Pancreas (tissue), 10 donors: ENCODE data around the gene BAG5. TPM values are rescaled to one million over a fixed set of nuclear protein-coding genes. Genes with fewer than 3 reads are reported as not detected.

Experiments used
- ATAC-seq, 4 donors: fragments of 200-7000 bp; cut with Tn5 transposase; one replicate each; pipeline versions ENCODE4 v1.8.0 to v1.9.1; 2020; ENCODE audit warnings: mild to moderate bottlenecking in 4 of 4, moderate library complexity in 4 of 4
- DNase-seq, 6 donors: peaks; one replicate each; pipeline ENCODE4 v3.0.0-alpha.2; 2020
- FAIRE-seq: peaks from 2 replicates; lab custom pipeline; 2012; peaks lifted over from hg19 to GRCh38; lab: Jason Lieb, UNC
- H3K27ac ChIP-seq, 4 donors: fragments of 200-600 bp; sonication (generic); 1 replicate in 3 of 4; 2 replicates in 1 of 4; pipeline versions ENCODE4 v1.5.0 to v1.8.0; 2020
- H3K27me3 ChIP-seq, 4 donors: fragments of 200-600 bp; one replicate each; pipeline ENCODE4 v1.8.0; 2021
- H3K36me3 ChIP-seq, 3 donors: fragments of 200-600 bp; sonication (generic) in 1 of 3; one replicate each; pipeline versions ENCODE4 v1.5.0 to v1.8.0; 2020 to 2021
- H3K4me1 ChIP-seq, 3 donors: fragments of 200-600 bp; one replicate each; pipeline ENCODE4 v1.8.0; 2021
- H3K4me3 ChIP-seq, 4 donors: fragments of 200-600 bp; sonication (generic) in 2 of 4; one replicate each; pipeline versions ENCODE4 v1.5.0 to v1.8.0; 2020 to 2021
- H3K9me3 ChIP-seq, 4 donors: fragments of 200-600 bp; one replicate each; pipeline ENCODE4 v1.8.0; 2021
- CTCF ChIP-seq, 4 donors: fragments of 200-600 bp; sonication (generic) in 3 of 4; IDR thresholded peaks; one replicate each; pipeline versions ENCODE4 v1.5.0 to v1.8.0; 2021; ENCODE audit warnings: antibody characterized with exemption in 4 of 4
- WGBS, 2 donors: extraction: QIAGEN DNeasy Blood & Tissue Kit; methylation state at CpG; one replicate each; pipeline ENCODE4 v1.1.7; 2013; 5-methylcytosine and 5-hydroxymethylcytosine counted together
- intact Hi-C, 3 donors: fragments of 100-400 bp; cut with DNase I; formaldehyde crosslinking; loops; one replicate each; pipeline versions ENCODE4 v1.11.1 to v1.14.2; 2022
- polyA plus RNA-seq, 2 donors: library from polyadenylated mRNA; stranded (reverse); fragments of 200-250 nt; gene quantifications; one replicate each; pipeline ENCODE4 v1.2.3, GENCODE V29; 2013
- total RNA-seq, 6 donors: library from RNA; stranded (reverse); fragmentation: NEBNext Ultra II Directional in 4 of 6; extraction: Animal tissue kit (Norgen Biotek cat#: 25700) in 4 of 6; gene quantifications; one replicate each; pipeline versions ENCODE4 v1.2.1 to v1.2.4, GENCODE V29; 2021 to 2023
- donor health status: healthy with polysubstance abuse.
- donor health status: DM: no; HTN: no; CAD: no; lungs with moderate emphysema.
- donor health status: DM: no; HTN: no; CAD: no.
- donor health status: control.
- donor health status: control.
- donor health status: Bipolar disorder and iron deficiency.
- donor health status: DM: yes; HTN: yes; CAD: no.
- donor health status: DM: no; HTN: no; CAD: no.
- donor health status: DM: no; HTN: no; CAD: no.
- donor health status: DM: yes; HTN: yes; CAD: no.

Gene BAG5
- total and polyA plus RNA-seq, 8 donors: 3.6 to 13.4 (median 8.8) TPM

- H3K4me3 ChIP-seq: no peak overlapping the region
- H3K27me3 ChIP-seq: no peaks in the 10 kb centered on the region
- ATAC-seq: no peak
- 47 to 50% methylated on average over 15 of the region's 15 CpGs for WGBS, 2 donors
- no peak for FAIRE-seq
- H3K36me3 ChIP-seq: no peaks in the 10 kb centered on the region
- H3K4me1 ChIP-seq: peaks cover 3 to 23% (median 17%) of the 10 kb centered on the region in 3 donors
- peak in 1 of 6 donors; percentile 4 for DNase-seq
- H3K9me3 ChIP-seq: no peaks in the 10 kb centered on the region
- intact Hi-C loops: no loop called here
- H3K27ac ChIP-seq: no peak overlapping the region
- no peak for TF ChIP-seq CTCF (IDR thresholded peaks at IDR 0.05)
Measured at GRCh38 chr14:103556946-103557758, 5.3 kb downstream of the BAG5 start.

GRCh38 chr14:103555559-103556337 lies 6.7 kb downstream of the BAG5 start:
- peaks cover 3 to 14% (median 10%) of the 10 kb centered on the region in 3 donors for H3K4me1 ChIP-seq

GRCh38 chr14:103552846-103553210 lies 9.6 kb downstream of the BAG5 start:
- no peak overlapping the region for H3K27ac ChIP-seq
- no peak for ATAC-seq
- no peak for FAIRE-seq
- 87 to 93% methylated on average over 11 of the region's 11 CpGs for WGBS, 2 donors
- peaks cover 3 to 11% (median 7%) of the 10 kb centered on the region in 3 donors for H3K4me1 ChIP-seq
- H3K4me3 ChIP-seq: no peak overlapping the region
- intact Hi-C loops: loop anchor here in 1 of 3 donors (5.0 kb wide), 1 partner anchor 36 kb away; no protein-coding TSS in a partner anchor
- H3K36me3 ChIP-seq: no peaks in the 10 kb centered on the region
- peak in 3 of 6 donors; percentile 8 to 32 (median 17) for DNase-seq
- H3K9me3 ChIP-seq: no peaks in the 10 kb centered on the region
- no peaks in the 10 kb centered on the region for H3K27me3 ChIP-seq
- TF ChIP-seq CTCF (IDR thresholded peaks at IDR 0.05): no peak

More at GRCh38 chr14:103555559-103556337, 6.7 kb downstream of the BAG5 start:
- no peak for ATAC-seq
- H3K4me3 ChIP-seq: no peak overlapping the region
- intact Hi-C loops: no loop called here
- FAIRE-seq: no peak
- H3K27ac ChIP-seq: no peak overlapping the region
- DNase-seq: peak in 2 of 6 donors; percentile 18 to 38
- H3K36me3 ChIP-seq: no peaks in the 10 kb centered on the region
- 81 to 90% methylated on average over 15 of the region's 15 CpGs for WGBS, 2 donors
- TF ChIP-seq CTCF (IDR thresholded peaks at IDR 0.05): no peak
- no peaks in the 10 kb centered on the region for H3K27me3 ChIP-seq
- H3K9me3 ChIP-seq: no peaks in the 10 kb centered on the region

GRCh38 chr14:103552011-103552845 lies 10.2 kb downstream of the BAG5 start:
- intact Hi-C loops: loop anchor here in 1 of 3 donors (5.0 kb wide), 1 partner anchor 35 kb away; no protein-coding TSS in a partner anchor
- 72 to 75% methylated on average over 18 of the region's 18 CpGs for WGBS, 2 donors
- Histone ChIP-seq H3K36me3 (no peaks in the 10 kb centered on the region), H3K4me1 (peaks cover 1 to 11% (median 3%) of the 10 kb centered on the region in 3 donors), H3K4me3 (no peak overlapping the region), H3K27ac (no peak overlapping the region), H3K27me3 (no peaks in the 10 kb centered on the region), H3K9me3 (no peaks in the 10 kb centered on the region)
- FAIRE-seq (no peak), ATAC-seq (peak in 1 of 4 donors; percentile 10), DNase-seq (peak in 2 of 6 donors; percentile 20 to 51)
- no peak for TF ChIP-seq CTCF (IDR thresholded peaks at IDR 0.05)
